Endothelial cell of umbilical vein (primary cell): ENCODE measurements around the gene MADCAM1. TPM values are rescaled to one million over a fixed set of nuclear protein-coding genes. Genes with fewer than 3 reads are reported as not detected.

Experiments used
- BruUV-seq: library from RNA; stranded (reverse); fragments of 400-500 nt; replicated peaks from 2 replicates; lab custom pipeline; 2021; lab: Mats Ljungman, UMichigan
- CTCF ChIA-PET: fragments of 300-600, 350-600 bp; sonication (Branson Sonifier 250); formaldehyde crosslinking; loops from one replicate; lab custom pipeline; 2021; ENCODE audit warnings: antibody characterized with exemption, inconsistent platforms; lab: Charles Lee
- POLR2A ChIA-PET: fragments of 300-600, 350-600 bp; sonication (Branson Sonifier 250); formaldehyde crosslinking; loops from one replicate; lab custom pipeline; 2021; ENCODE audit warnings: antibody characterized with exemption, inconsistent platforms; lab: Charles Lee
- DNase-seq: peaks from one replicate; pipeline ENCODE4 v3.0.0-alpha.2; 2011; ENCODE audit warnings: low read depth, low spot score
- FAIRE-seq: peaks from 2 replicates; lab custom pipeline; 2011; peaks lifted over from hg19 to GRCh38; lab: Jason Lieb, UNC
- H2AFZ ChIP-seq: 2 replicates; pipeline ENCODE4 v1.6.0; 2012; ENCODE audit warnings: low read depth, low read length, control low read depth, inconsistent platforms
- H3K27ac ChIP-seq: 2 replicates; pipeline ENCODE4 v1.5.1; 2011; ENCODE audit warnings: low read depth, mild to moderate bottlenecking, control low read depth, low read length, moderate library complexity; ENCODE audit not compliant: insufficient read depth
- H3K27me3 ChIP-seq, 2 experiments: 2 replicates each; pipeline versions ENCODE4 v1.6.0 to v1.6.1; 2011; ENCODE audit warnings: low read length in 2 of 2, mixed read lengths in 1 of 2; ENCODE audit not compliant: control insufficient read depth in 2 of 2, insufficient read depth in 2 of 2
- H3K36me3 ChIP-seq, 2 experiments: 2 replicates in 1 of 2; 3 replicates in 1 of 2; pipeline ENCODE4 v1.5.1; 2011; ENCODE audit warnings: low read length in 2 of 2, mild to moderate bottlenecking in 1 of 2, moderate library complexity in 1 of 2; ENCODE audit not compliant: control insufficient read depth in 2 of 2, insufficient read depth in 2 of 2; ENCODE audit errors: extremely low read depth in 1 of 2
- H3K4me1 ChIP-seq: 3 replicates; pipeline ENCODE4 v1.5.1; 2011; ENCODE audit warnings: mild to moderate bottlenecking, low read length; ENCODE audit not compliant: control insufficient read depth, insufficient read depth; ENCODE audit errors: extremely low read depth
- H3K4me2 ChIP-seq: 2 replicates; pipeline ENCODE4 v1.6.1; 2011; ENCODE audit warnings: low read length, control low read depth, mixed read lengths; ENCODE audit not compliant: insufficient read depth
- H3K4me3 ChIP-seq, 3 experiments: fragments of 200-600 bp in 1 of 3; sonication (generic), shearing (Covaris generic) in 1 of 3; replicated peaks in 1 of 3; 2 replicates each; pipeline ENCODE4 v1.5.1; 2011 to 2016; ENCODE audit warnings: control low read depth in 3 of 3, low read length in 3 of 3, mild to moderate bottlenecking in 2 of 3, inconsistent platforms in 1 of 3, low read depth in 1 of 3, moderate library complexity in 1 of 3; ENCODE audit not compliant: insufficient read depth in 1 of 3
- H3K79me2 ChIP-seq: 2 replicates; pipeline ENCODE4 v1.6.0; 2012; ENCODE audit warnings: low read length, inconsistent platforms; ENCODE audit not compliant: control insufficient read depth, insufficient read depth
- H3K9ac ChIP-seq: replicated peaks from 2 replicates; pipeline ENCODE3; 2011; ENCODE audit warnings: low read length, control low read depth; ENCODE audit not compliant: insufficient read depth; ENCODE audit errors: extremely low read depth
- H3K9me1 ChIP-seq: replicated peaks from 3 replicates; pipeline ENCODE4 v1.6.0; 2011; ENCODE audit warnings: mild to moderate bottlenecking, low read length; ENCODE audit not compliant: control insufficient read depth, insufficient read depth; ENCODE audit errors: extremely low read depth
- H3K9me3 ChIP-seq: replicated peaks from 2 replicates; pipeline ENCODE4 v1.5.1; 2012; ENCODE audit warnings: low read length, inconsistent platforms; ENCODE audit not compliant: control insufficient read depth, insufficient read depth
- H4K20me1 ChIP-seq: replicated peaks from 2 replicates; pipeline ENCODE3; 2011; ENCODE audit warnings: mild to moderate bottlenecking, low read length; ENCODE audit not compliant: control insufficient read depth, insufficient read depth; ENCODE audit errors: extremely low read depth
- CTCF ChIP-seq, 2 donors: IDR thresholded peaks; 1 replicate in 1 of 2; 2 replicates in 1 of 2; pipeline ENCODE4 v1.5.1; 2011; ENCODE audit warnings: low read length in 2 of 2, mild to moderate bottlenecking in 2 of 2, moderate library complexity in 2 of 2, control low read depth in 1 of 2, inconsistent platforms in 1 of 2, low read depth in 1 of 2; ENCODE audit not compliant: insufficient read depth in 1 of 2; ENCODE audit errors: extremely low read depth in 1 of 2
- EZH2 ChIP-seq: IDR thresholded peaks from 2 replicates; pipeline ENCODE4 v1.6.1; 2012; ENCODE audit warnings: borderline replicate concordance, low read depth, mild to moderate bottlenecking, moderate library complexity, low read length, inconsistent platforms; ENCODE audit not compliant: severe bottlenecking
- FOS ChIP-seq: IDR thresholded peaks from 2 replicates; pipeline ENCODE4 v1.6.1; 2011; ENCODE audit warnings: mild to moderate bottlenecking, low read length, moderate library complexity, borderline replicate concordance; ENCODE audit not compliant: insufficient read depth
- GATA2 ChIP-seq: IDR thresholded peaks from 2 replicates; pipeline ENCODE4 v1.7.0; 2011; ENCODE audit warnings: low read depth, mild to moderate bottlenecking, moderate library complexity, mixed read lengths, low read length; ENCODE audit not compliant: insufficient read length, insufficient read depth
- JUN ChIP-seq: IDR thresholded peaks from 2 replicates; pipeline ENCODE4 v1.6.1; 2011; ENCODE audit warnings: borderline replicate concordance, low read depth; ENCODE audit not compliant: insufficient read length, insufficient read depth
- MAX ChIP-seq: IDR thresholded peaks from 2 replicates; pipeline ENCODE4 v1.6.1; 2011; ENCODE audit not compliant: insufficient read depth, insufficient read length
- MYC ChIP-seq: IDR thresholded peaks from one replicate; pipeline ENCODE4 v1.6.1; 2011; ENCODE audit warnings: mild to moderate bottlenecking, low read depth, low read length
- POLR2A ChIP-seq: IDR thresholded peaks from 2 replicates; pipeline ENCODE4 v1.6.1; 2012; ENCODE audit warnings: low read depth, mild to moderate bottlenecking, control low read depth, low read length
- POLR2AphosphoS5 ChIP-seq: IDR thresholded peaks from 2 replicates; pipeline ENCODE4 v1.6.1; 2012; ENCODE audit warnings: low read depth, mild to moderate bottlenecking, control low read depth, low read length, moderate library complexity; ENCODE audit not compliant: insufficient read depth
- dilution Hi-C: fragments of 300-500 bp; cut with MboI; formaldehyde crosslinking; loops from one replicate; pipeline ENCODE4 v1.15.0; 2019; ENCODE audit warnings: low sequenced_read_pairs; ENCODE audit not compliant: extremely low pct_ligation_motif_present
- intact Hi-C: fragments of 100-400 bp; cut with micrococcal nuclease; formaldehyde crosslinking; loops from one replicate; pipeline ENCODE4 v1.10.0; 2022
- polyA plus RNA-seq, 4 experiments: library from polyadenylated mRNA; depleted of rRNA in 3 of 4; stranded (reverse) in 3 of 4; unstranded in 1 of 4; fragments of >200 nt; gene quantifications; 2 replicates each; pipeline versions ENCODE4 v1.2.1 to v1.2.3, GENCODE V29; 2011 to 2012; ENCODE audit warnings: missing spikeins in 1 of 4
- total RNA-seq: library from RNA; stranded (reverse); gene quantifications from 2 replicates; pipeline ENCODE4 v1.2.3, GENCODE V29; 2021

Gene MADCAM1
- total and polyA plus RNA-seq, 2 donors (not counting 3 experiments of a cell fraction or from before 2014, with no cell fraction given) = 0.07 to 0.31 TPM

- FAIRE-seq (no peak), DNase-seq (no peak)
- TF ChIP-seq POLR2AphosphoS5 (no peak), MAX (no peak), FOS (no peak), MYC (no peak), POLR2A (no peak)
- no peaks in the 10 kb centered on the region for H3K36me3 ChIP-seq
- dilution Hi-C loops (no loop called here), intact Hi-C loops (loop anchor here (10.0 kb wide), 1 partner anchor 214 kb away; the partner anchor contains the start of gene PLPP2)
- no peak overlapping the region for H3K27ac ChIP-seq
- H3K27me3 ChIP-seq = no peaks in the 10 kb centered on the region
- H3K4me3 ChIP-seq = peak overlapping the region; percentile 52 to 91 (median 65)
- no peaks in the 10 kb centered on the region for H3K9me3 ChIP-seq
- H3K4me1 ChIP-seq = peaks cover 18% of the 10 kb centered on the region
- no peaks in the 10 kb centered on the region for H4K20me1 ChIP-seq
- BruUV-seq = TSS peak; percentile 9
- no peaks in the 10 kb centered on the region for H3K9me1 ChIP-seq
- peak overlapping the region; percentile 73 for H3K4me2 ChIP-seq
- ChIA-PET POLR2A (interaction anchor here (0.6 kb wide), 2 partner anchors 24 to 161 kb away, joined by 3 to 9 read pairs; no protein-coding TSS in a partner anchor), CTCF (no interaction called here)
- H3K9ac ChIP-seq = peak overlapping the region; percentile 78
- H2AFZ ChIP-seq = peak overlapping the region; percentile 19
- peaks cover 8% of the 10 kb centered on the region for H3K79me2 ChIP-seq
Measured at GRCh38 chr19:508204-509150, 12.2 kb downstream of the MADCAM1 start.

GRCh38 chr19:510606-511100 is 14.4 kb downstream of the MADCAM1 start:
- no peaks in the 10 kb centered on the region for H4K20me1 ChIP-seq
- H3K4me1 ChIP-seq = peaks cover 18% of the 10 kb centered on the region
- dilution Hi-C loops = no loop called here
- ChIA-PET POLR2A (interaction anchor here (1.2 kb wide), 1 partner anchor 21 kb away, joined by 5 read pairs; the partner anchor contains the start of gene CDC34), CTCF (interaction anchor here (0.7 to 2.8 kb wide), 23 partner anchors 11 to 223 kb away, joined by 3 to 36 read pairs (median 5); partner anchors contain the start of gene CDC34)
- H3K36me3 ChIP-seq = no peaks in the 10 kb centered on the region
- DNase-seq = peak; percentile 88
- FAIRE-seq = peak; percentile 92
- peak overlapping the region; percentile 20 for H2AFZ ChIP-seq
- H3K9ac ChIP-seq = peak overlapping the region; percentile 62
- no peaks in the 10 kb centered on the region for H3K9me3 ChIP-seq
- intact Hi-C loops = loop anchor here (2.0 kb wide), 2 partner anchors 20 to 62 kb away; partner anchors contain the start of genes BSG and CDC34
- peaks cover 8% of the 10 kb centered on the region for H3K79me2 ChIP-seq
- peak overlapping the region; percentile 47 for H3K4me2 ChIP-seq
- BruUV-seq = TSS peak; percentile 47
- no peak overlapping the region for H3K4me3 ChIP-seq
- TF ChIP-seq GATA2 = no peak
- peak; percentile 100 for TF ChIP-seq CTCF (IDR thresholded peaks at IDR 0.05; ENCODE audit: extremely low read depth in 1 of 2, insufficient read depth in 1 of 2, low read depth in 1 of 2, low read length in 2 of 2)
- no peak for TF ChIP-seq POLR2A
- peak; percentile 62 for TF ChIP-seq MYC
- TF ChIP-seq POLR2AphosphoS5 = peak; percentile 40
- peak; percentile 70 for TF ChIP-seq MAX
- TF ChIP-seq EZH2 = no peak
- no peak for TF ChIP-seq FOS
- TF ChIP-seq JUN = no peak
- H3K27me3 ChIP-seq = no peaks in the 10 kb centered on the region
- H3K27ac ChIP-seq = peak overlapping the region; percentile 84
- no peaks in the 10 kb centered on the region for H3K9me1 ChIP-seq
